Activated CD8-positive, alpha-beta memory T cell treated with anti-CD3 and anti-CD28 coated beads, Interleukin-2, amount 10 ng/mL, durations not matched to agents 7 days and 5 days (primary cell): ENCODE data around the gene LYZ. TPM values are rescaled to one million over a fixed set of nuclear protein-coding genes. Genes with fewer than 3 reads are reported as not detected.

Source experiments
- ATAC-seq: fragments of 150-1000 bp; cut with Tn5 transposase; one replicate; pipeline ENCODE4 v1.10.0; 2021; ENCODE audit warnings: moderate library complexity
- CTCF ChIA-PET: fragments of 350-600 bp; sonication (Branson Sonifier 250); formaldehyde crosslinking; loops from one replicate; lab custom pipeline; 2021; ENCODE audit warnings: antibody characterized with exemption; lab: Charles Lee
- DNase-seq: peaks from one replicate; pipeline ENCODE4 v3.0.0-alpha.2; 2020
- H3K27ac Mint-ChIP-seq: one replicate; pipeline ENCODE4 v1.8.0; 2021; ENCODE audit warnings: mild to moderate bottlenecking, mixed read lengths
- H3K27me3 Mint-ChIP-seq: one replicate; pipeline ENCODE4 v1.8.0; 2021; ENCODE audit warnings: mixed read lengths
- H3K36me3 Mint-ChIP-seq: one replicate; pipeline ENCODE4 v1.8.0; 2021; ENCODE audit warnings: mild to moderate bottlenecking, mixed read lengths
- H3K4me1 Mint-ChIP-seq: one replicate; pipeline ENCODE4 v1.8.0; 2021; ENCODE audit warnings: mixed read lengths
- H3K4me3 Mint-ChIP-seq: one replicate; pipeline ENCODE4 v1.8.0; 2021; ENCODE audit warnings: mild to moderate bottlenecking, moderate library complexity, mixed read lengths
- H3K9me3 Mint-ChIP-seq: one replicate; pipeline ENCODE4 v1.8.0; 2022; ENCODE audit warnings: low read depth, mixed read lengths
- total RNA-seq, 2 experiments: library from RNA; stranded (reverse); gene quantifications; one replicate each; pipeline ENCODE4 v1.2.3, GENCODE V29; 2021

Gene LYZ
- total RNA-seq, 2 experiments from 2014 or later = 0.21 TPM; not detected in 1

GRCh38 chr12:69343357-69343756, 4.8 kb upstream of the LYZ start:
- peaks cover 4% of the 10 kb centered on the region for H3K4me1 Mint-ChIP-seq
- CTCF ChIA-PET = interaction anchor here (1.4 to 2.3 kb wide), 5 partner anchors 11 to 228 kb away, joined by 3 to 10 read pairs (median 3); no protein-coding TSS in a partner anchor
- H3K27me3 Mint-ChIP-seq = peaks cover 4% of the 10 kb centered on the region
- H3K36me3 Mint-ChIP-seq = no peaks in the 10 kb centered on the region
- no peak overlapping the region for H3K4me3 Mint-ChIP-seq
- ATAC-seq = no peak
- H3K9me3 Mint-ChIP-seq = no peaks in the 10 kb centered on the region
- H3K27ac Mint-ChIP-seq = no peak overlapping the region
- DNase-seq = no peak

- no peaks in the 10 kb centered on the region for H3K36me3 Mint-ChIP-seq
- no peak overlapping the region for H3K27ac Mint-ChIP-seq
- ATAC-seq = no peak
- CTCF ChIA-PET = interaction anchor here (1.1 to 1.5 kb wide), 3 partner anchors 14 to 189 kb away, joined by 3 to 5 read pairs (median 4); no protein-coding TSS in a partner anchor
- peaks cover 4% of the 10 kb centered on the region for H3K27me3 Mint-ChIP-seq
- H3K4me3 Mint-ChIP-seq = no peak overlapping the region
- H3K4me1 Mint-ChIP-seq = peaks cover 4% of the 10 kb centered on the region
- no peak for DNase-seq
- no peaks in the 10 kb centered on the region for H3K9me3 Mint-ChIP-seq
Measured at GRCh38 chr12:69343885-69344612, 4.1 kb upstream of the LYZ start.

DNA sequence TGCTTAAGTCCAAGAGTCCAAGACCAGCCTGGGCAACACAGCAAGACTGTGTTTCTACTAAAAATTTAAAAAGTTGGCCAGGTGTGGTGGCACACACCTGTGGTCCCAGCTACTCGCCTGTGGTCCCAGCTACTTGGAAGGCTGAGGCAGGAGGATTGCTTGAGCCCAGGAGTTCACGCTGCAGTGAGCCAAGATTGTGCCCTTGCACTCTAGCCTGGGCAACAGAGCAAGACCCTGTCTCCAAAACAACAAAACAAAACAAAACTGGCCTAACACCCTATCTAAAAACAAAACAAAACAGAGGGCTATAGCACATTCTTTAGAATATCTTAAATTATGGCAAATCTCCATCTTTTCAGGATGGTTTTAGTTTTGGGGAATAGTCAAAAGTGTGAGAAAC, 3.1 kb upstream of the LYZ start:
- Mint-ChIP-seq H3K27me3 (peaks cover 4% of the 10 kb centered on the region), H3K4me3 (no peak overlapping the region), H3K9me3 (no peaks in the 10 kb centered on the region), H3K27ac (no peak overlapping the region), H3K36me3 (no peaks in the 10 kb centered on the region), H3K4me1 (peaks cover 4% of the 10 kb centered on the region)
- ATAC-seq (no peak), DNase-seq (no peak)
- CTCF ChIA-PET = interaction anchor here (1.1 kb wide), 1 partner anchor 13 kb away, joined by 4 read pairs; no protein-coding TSS in a partner anchor

GRCh38 chr12:69345742-69346141, 2.4 kb upstream of the LYZ start:
- no peak for DNase-seq
- H3K27me3 Mint-ChIP-seq = peaks cover 4% of the 10 kb centered on the region
- peaks cover 4% of the 10 kb centered on the region for H3K4me1 Mint-ChIP-seq
- H3K27ac Mint-ChIP-seq = no peak overlapping the region
- no peaks in the 10 kb centered on the region for H3K36me3 Mint-ChIP-seq
- CTCF ChIA-PET = no interaction called here
- no peak overlapping the region for H3K4me3 Mint-ChIP-seq
- H3K9me3 Mint-ChIP-seq = no peaks in the 10 kb centered on the region
- no peak for ATAC-seq

DNA sequence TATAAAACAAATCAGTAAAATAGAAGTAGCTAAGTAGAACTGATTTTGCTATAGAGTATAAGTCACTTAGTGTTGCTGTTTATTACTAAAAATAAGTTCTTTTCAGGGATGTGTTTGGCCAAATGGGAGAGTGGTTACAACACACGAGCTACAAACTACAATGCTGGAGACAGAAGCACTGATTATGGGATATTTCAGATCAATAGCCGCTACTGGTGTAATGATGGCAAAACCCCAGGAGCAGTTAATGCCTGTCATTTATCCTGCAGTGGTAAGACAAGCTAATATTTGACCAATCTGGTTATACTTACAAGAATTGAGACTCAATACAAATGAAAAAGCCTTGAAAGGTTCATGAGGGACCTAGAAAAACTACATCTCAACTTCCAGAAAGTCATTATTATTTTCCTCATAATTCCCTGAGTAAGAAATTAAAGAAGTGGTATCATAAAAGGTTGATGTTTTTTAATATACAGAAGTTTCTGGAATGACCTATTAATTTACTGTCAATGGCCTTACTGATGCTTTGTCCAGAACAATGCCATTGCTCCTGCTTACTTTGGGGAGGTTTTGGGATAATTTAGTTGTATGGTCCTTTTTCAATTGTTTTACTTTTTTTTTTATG, 1.9 kb downstream of the LYZ start:
- Mint-ChIP-seq H3K4me3 (no peak overlapping the region), H3K27me3 (peaks cover 22% of the 10 kb centered on the region), H3K9me3 (no peaks in the 10 kb centered on the region), H3K36me3 (no peaks in the 10 kb centered on the region), H3K4me1 (peaks cover 4% of the 10 kb centered on the region), H3K27ac (no peak overlapping the region)
- no peak for ATAC-seq
- CTCF ChIA-PET = interaction anchor here (1.0 to 3.2 kb wide), 3 partner anchors 11 to 290 kb away, joined by 3 to 9 read pairs (median 3); no protein-coding TSS in a partner anchor
- no peak for DNase-seq

GRCh38 chr12:69350777-69351176, 2.6 kb downstream of the LYZ start:
- no peak overlapping the region for H3K27ac Mint-ChIP-seq
- no peak overlapping the region for H3K4me3 Mint-ChIP-seq
- H3K27me3 Mint-ChIP-seq = peaks cover 22% of the 10 kb centered on the region
- CTCF ChIA-PET = interaction anchor here (0.7 to 3.2 kb wide), 2 partner anchors 253 to 289 kb away, joined by 3 to 9 read pairs; no protein-coding TSS in a partner anchor
- no peaks in the 10 kb centered on the region for H3K9me3 Mint-ChIP-seq
- ATAC-seq (no peak), DNase-seq (no peak)
- no peaks in the 10 kb centered on the region for H3K36me3 Mint-ChIP-seq
- peaks cover 4% of the 10 kb centered on the region for H3K4me1 Mint-ChIP-seq

GRCh38 chr12:69351462-69352236, 3.5 kb downstream of the LYZ start:
- H3K4me1 Mint-ChIP-seq = peaks cover 4% of the 10 kb centered on the region
- H3K4me3 Mint-ChIP-seq = no peak overlapping the region
- CTCF ChIA-PET = no interaction called here
- DNase-seq = no peak
- H3K27ac Mint-ChIP-seq = no peak overlapping the region
- peaks cover 22% of the 10 kb centered on the region for H3K27me3 Mint-ChIP-seq
- H3K9me3 Mint-ChIP-seq = no peaks in the 10 kb centered on the region
- H3K36me3 Mint-ChIP-seq = no peaks in the 10 kb centered on the region
- ATAC-seq = no peak

GRCh38 chr12:69352904-69353303, 4.7 kb downstream of the LYZ start:
- ATAC-seq (no peak), DNase-seq (no peak)
- no peaks in the 10 kb centered on the region for H3K9me3 Mint-ChIP-seq
- H3K4me1 Mint-ChIP-seq = peaks cover 9% of the 10 kb centered on the region
- no peak overlapping the region for H3K27ac Mint-ChIP-seq
- H3K4me3 Mint-ChIP-seq = no peak overlapping the region
- CTCF ChIA-PET = interaction anchor here (0.7 kb wide), 1 partner anchor 19 kb away, joined by 3 read pairs; no protein-coding TSS in a partner anchor
- no peaks in the 10 kb centered on the region for H3K36me3 Mint-ChIP-seq
- peaks cover 22% of the 10 kb centered on the region for H3K27me3 Mint-ChIP-seq

- Mint-ChIP-seq H3K27ac (no peak overlapping the region), H3K36me3 (no peaks in the 10 kb centered on the region), H3K4me1 (peaks cover 14% of the 10 kb centered on the region), H3K27me3 (peaks cover 18% of the 10 kb centered on the region), H3K4me3 (no peak overlapping the region), H3K9me3 (no peaks in the 10 kb centered on the region)
- CTCF ChIA-PET = interaction anchor here (1.0 to 1.7 kb wide), 2 partner anchors 12 to 217 kb away, joined by 3 to 4 read pairs; no protein-coding TSS in a partner anchor
- no peak for ATAC-seq
- DNase-seq = no peak
Measured at GRCh38 chr12:69354172-69354555, 6.0 kb downstream of the LYZ start.

- peaks cover 17% of the 10 kb centered on the region for H3K4me1 Mint-ChIP-seq
- CTCF ChIA-PET = interaction anchor here (1.0 to 1.7 kb wide), 2 partner anchors 12 to 216 kb away, joined by 3 to 4 read pairs; no protein-coding TSS in a partner anchor
- ATAC-seq = no peak
- no peaks in the 10 kb centered on the region for H3K36me3 Mint-ChIP-seq
- H3K27me3 Mint-ChIP-seq = peaks cover 18% of the 10 kb centered on the region
- no peaks in the 10 kb centered on the region for H3K9me3 Mint-ChIP-seq
- no peak overlapping the region for H3K27ac Mint-ChIP-seq
- H3K4me3 Mint-ChIP-seq = no peak overlapping the region
- DNase-seq = no peak
Measured at GRCh38 chr12:69354556-69355187, 6.5 kb downstream of the LYZ start.

GRCh38 chr12:69355363-69356028, 7.3 kb downstream of the LYZ start:
- H3K9me3 Mint-ChIP-seq = no peaks in the 10 kb centered on the region

More at GRCh38 chr12:69355363-69356028, 7.3 kb downstream of the LYZ start:
- Mint-ChIP-seq H3K36me3 (peaks cover 4% of the 10 kb centered on the region), H3K27me3 (peaks cover 18% of the 10 kb centered on the region), H3K4me3 (no peak overlapping the region), H3K4me1 (peaks cover 23% of the 10 kb centered on the region), H3K27ac (no peak overlapping the region)
- no peak for DNase-seq
- ATAC-seq = no peak
- CTCF ChIA-PET = interaction anchor here (1.4 to 3.8 kb wide), 4 partner anchors 17 to 283 kb away, joined by 3 to 59 read pairs (median 23); no protein-coding TSS in a partner anchor
